ENCODE measurements around the gene ZFPL1. TPM values are rescaled to one million over a fixed set of nuclear protein-coding genes. Genes with fewer than 3 reads are reported as not detected.

ZFPL1 gene
- total RNA-seq, 1 donor from 2014 or later = 25.0 TPM

DNA sequence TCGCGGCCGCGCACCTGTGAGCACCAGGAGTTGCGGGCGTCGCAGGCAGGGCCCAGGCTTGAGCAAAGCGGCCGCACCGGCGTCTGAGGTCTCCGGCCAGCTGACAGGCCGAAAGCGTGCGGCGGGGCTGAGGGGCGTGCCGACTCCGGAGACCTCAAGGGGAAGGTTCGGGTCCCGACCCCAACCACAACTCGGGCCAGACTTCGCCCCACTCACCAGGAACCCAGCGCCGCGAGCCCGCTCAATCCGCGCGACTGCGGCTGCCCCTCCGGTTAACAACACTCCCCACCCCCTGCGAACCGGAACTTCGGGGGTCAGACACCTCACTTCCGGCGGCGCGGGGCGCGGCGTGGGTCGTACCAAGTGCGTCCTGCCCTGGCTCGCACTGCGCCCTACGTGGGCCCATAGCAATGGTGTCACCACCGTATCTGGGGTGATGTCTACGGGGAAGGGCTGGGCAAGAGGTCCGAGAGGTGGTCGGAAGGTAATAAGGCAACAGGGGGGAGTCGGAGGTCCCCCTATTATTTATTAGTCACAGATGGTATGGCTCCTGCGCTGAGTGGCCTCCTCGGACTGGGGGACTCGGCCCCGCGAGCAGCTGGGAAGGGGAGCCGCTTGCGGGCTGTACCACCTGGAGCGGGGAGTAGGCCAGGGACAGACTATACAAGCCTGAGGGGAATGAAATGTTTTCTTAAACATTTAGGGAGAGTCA lies 50.4 kb downstream of the ZFPL1 start, which contains the start of gene SYVN1:
Gene SYVN1 (minus strand): TSS at position 280 of the 712 bp plus-strand sequence. CDS start 918 bp downstream, outside the sequence.
- ATAC-seq (peak; percentile 93), DNase-seq (ENCODE audit: missing footprints) (peak; percentile 95)
- intact Hi-C loops (cut with DNase I) = loop anchor here (1.0 kb wide), 1 partner anchor 47 kb away; the partner anchor contains the start of gene CAPN1

DNA sequence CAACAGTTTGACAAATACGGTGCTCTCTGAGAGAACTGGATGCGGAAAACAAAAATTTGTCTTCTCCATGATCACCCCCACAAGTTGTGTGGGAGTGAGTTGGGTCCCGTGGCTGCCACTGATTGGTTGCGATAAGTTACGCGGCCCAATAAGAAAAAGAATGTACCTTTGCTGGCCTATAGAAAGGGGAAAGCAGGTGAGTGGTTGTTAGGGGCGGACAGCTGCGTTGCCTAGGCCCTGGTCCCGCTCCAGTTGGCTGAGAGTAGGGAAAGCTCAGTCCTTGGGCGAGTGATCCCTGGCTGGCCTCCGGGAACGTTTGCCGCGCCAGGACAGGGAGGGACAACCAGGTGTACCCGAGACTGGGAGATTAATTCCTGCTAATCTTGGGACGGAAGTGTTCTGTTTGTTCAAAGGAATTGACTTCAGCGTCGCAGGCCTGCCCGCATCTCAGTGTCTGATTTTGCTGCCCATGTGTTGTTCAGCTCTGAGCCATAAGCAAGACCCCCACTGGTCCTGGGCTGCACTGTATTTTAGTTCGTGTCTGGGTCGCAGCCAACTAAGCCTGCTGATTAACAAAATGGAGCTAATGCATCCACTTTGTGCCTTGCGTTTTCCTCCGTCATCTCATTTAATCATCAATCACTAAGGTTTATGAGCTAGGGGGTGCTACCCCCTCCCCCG lies 51.1 kb downstream of the ZFPL1 start:
- intact Hi-C loops (cut with DNase I) = loop anchor here (1.0 kb wide), 1 partner anchor 46 kb away; the partner anchor contains the start of gene CAPN1
- ATAC-seq (peak; percentile 89), DNase-seq (ENCODE audit: missing footprints) (peak; percentile 90)

DNA sequence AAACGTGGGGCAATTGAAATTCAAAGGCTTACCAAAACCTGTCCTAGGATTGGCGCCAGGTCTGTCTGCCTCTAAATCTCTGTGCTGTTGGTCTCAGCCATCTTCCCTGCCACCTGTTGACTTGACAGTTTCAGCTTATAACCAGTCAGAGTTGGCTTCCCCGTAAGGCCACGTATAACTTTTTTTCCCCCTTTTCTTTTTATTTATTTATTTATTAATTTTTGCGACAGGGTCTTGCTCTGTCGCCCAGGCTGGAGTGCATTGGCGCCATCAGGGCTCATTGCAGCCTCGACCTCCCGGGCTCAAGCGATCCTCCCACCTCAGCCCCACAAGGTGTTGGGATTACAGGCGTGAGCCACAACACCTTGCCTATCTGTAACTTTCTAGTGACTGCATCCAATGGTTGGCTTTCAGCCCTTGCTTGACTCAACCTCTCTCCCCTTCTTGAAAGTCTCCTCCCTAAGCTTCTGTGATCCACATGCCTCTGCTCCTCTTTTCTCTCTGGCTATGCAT lies 51.7 kb downstream of the ZFPL1 start:
- no peak for ATAC-seq
- DNase-seq (ENCODE audit: missing footprints) = no peak
- intact Hi-C loops (cut with DNase I) = no loop called here

DNA sequence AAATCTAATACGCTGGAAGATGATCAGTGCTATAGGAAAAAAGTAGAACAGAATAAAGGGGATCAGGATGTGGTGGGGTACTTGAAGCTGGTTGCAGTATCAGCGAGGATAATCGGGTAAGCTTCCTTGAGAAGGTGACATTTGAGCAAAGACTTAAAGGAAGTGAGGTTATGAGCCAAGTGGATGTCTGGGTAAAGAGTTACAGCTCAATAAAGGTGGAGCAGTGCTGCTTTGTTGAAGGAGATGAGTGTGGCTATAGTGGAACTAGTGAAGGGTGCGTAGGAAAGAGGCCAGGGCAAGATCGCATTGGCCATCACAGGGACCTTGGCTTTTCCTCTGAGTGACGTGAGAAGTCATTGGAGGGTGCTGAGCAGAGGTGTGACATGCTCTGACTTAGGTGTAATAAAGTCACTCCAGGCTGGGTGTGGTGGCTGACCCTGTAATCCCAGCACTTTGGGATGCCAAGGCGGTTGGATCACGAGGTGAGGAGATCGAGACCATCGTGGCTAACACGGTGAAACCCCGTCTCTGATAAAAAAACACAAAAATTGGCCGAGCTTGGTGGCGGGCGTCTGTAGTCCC lies 52.6 kb downstream of the ZFPL1 start:
- ATAC-seq = no peak
- intact Hi-C loops (cut with DNase I) = no loop called here
- no peak for DNase-seq (ENCODE audit: missing footprints)

Small RNA genes lying within 50 kb of the gene (microRNA-seq; reads per million reads assigned to microRNA genes)
- not detected for gene MIR6751

Other genes with a start within 250 kb of the ZFPL1 start
- gene CDC42BPG, start 239.6 kb upstream of the ZFPL1 start, total RNA-seq = 0.16 TPM
- gene EHD1, start 205.6 kb upstream of the ZFPL1 start, total RNA-seq = 56.0 TPM
- 10.7 TPM for gene ATG2A, start 167.0 kb upstream of the ZFPL1 start, total RNA-seq
- gene PPP2R5B, start 159.5 kb upstream of the ZFPL1 start, total RNA-seq = 20.6 TPM
- not detected for gene GPHA2, start 148.3 kb upstream of the ZFPL1 start, total RNA-seq
- gene MAJIN, start 112.1 kb upstream of the ZFPL1 start, total RNA-seq = not detected
- gene BATF2, start 87.3 kb upstream of the ZFPL1 start, total RNA-seq = 1.5 TPM
- gene ARL2, start 70.1 kb upstream of the ZFPL1 start, total RNA-seq = 131 TPM
- 18.3 TPM for gene SNX15, start 56.8 kb upstream of the ZFPL1 start, total RNA-seq
- gene SAC3D1, start 43.0 kb upstream of the ZFPL1 start, total RNA-seq = 7.5 TPM
- gene NAALADL1, start 25.7 kb upstream of the ZFPL1 start, total RNA-seq = 3.4 TPM
- 1.7 TPM for gene CDCA5, start 182 bp upstream of the ZFPL1 start, total RNA-seq
- gene VPS51, start 12.0 kb downstream of the ZFPL1 start, total RNA-seq = 95.2 TPM
- gene TM7SF2, start 27.6 kb downstream of the ZFPL1 start, total RNA-seq = 53.1 TPM
- 5.8 TPM for gene ZNHIT2, start 33.5 kb downstream of the ZFPL1 start, total RNA-seq
- 714 TPM for gene FAU, start 37.9 kb downstream of the ZFPL1 start, total RNA-seq
- 35.8 TPM for gene MRPL49, start 38.1 kb downstream of the ZFPL1 start, total RNA-seq
- 27.1 TPM for gene SYVN1, start 50.3 kb downstream of the ZFPL1 start, total RNA-seq
- gene SPDYC, start 86.0 kb downstream of the ZFPL1 start, total RNA-seq = not detected
- 82.9 TPM for gene CAPN1, start 97.7 kb downstream of the ZFPL1 start, total RNA-seq
- gene POLA2, start 177.7 kb downstream of the ZFPL1 start, total RNA-seq = 2.9 TPM
- gene CDC42EP2, start 230.6 kb downstream of the ZFPL1 start, total RNA-seq = 16.7 TPM
- 51.6 TPM for gene DPF2, start 249.6 kb downstream of the ZFPL1 start, total RNA-seq